Stimulated activated CD8-positive, alpha-beta memory T cell treated with anti-CD3 and anti-CD28 coated beads, Interleukin-7, amount 100 ng/mL, for 1 hour (primary cell): ENCODE results near the gene CAMTA1.

Experiments used
- DNase-seq, 2 donors: peaks; one replicate each; pipeline ENCODE4 v3.0.0-alpha.2; 2020; ENCODE audit warnings: low read depth in 2 of 2

The CAMTA1 gene

DNA sequence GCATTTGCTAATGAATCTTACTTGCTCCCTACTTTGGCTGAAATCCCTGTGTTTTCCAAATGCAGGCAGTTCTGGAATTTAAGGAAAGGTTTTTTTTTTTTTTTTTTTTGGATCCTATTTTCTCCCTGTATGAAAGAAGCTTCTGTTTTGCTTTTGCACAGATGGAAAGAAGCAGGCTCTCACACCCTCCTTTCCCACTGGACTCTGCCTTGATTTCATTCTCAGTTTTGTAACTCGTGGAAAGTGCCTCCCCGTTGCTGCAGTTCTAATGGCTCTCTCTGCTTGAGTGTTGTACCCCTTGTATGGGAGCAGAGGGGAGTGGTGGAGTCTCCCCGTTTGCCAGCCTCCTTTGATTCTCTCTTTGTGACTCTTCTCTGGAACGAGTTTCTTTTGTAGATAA lies 291.9 kb downstream of the CAMTA1 start:
- no peak for DNase-seq

DNA sequence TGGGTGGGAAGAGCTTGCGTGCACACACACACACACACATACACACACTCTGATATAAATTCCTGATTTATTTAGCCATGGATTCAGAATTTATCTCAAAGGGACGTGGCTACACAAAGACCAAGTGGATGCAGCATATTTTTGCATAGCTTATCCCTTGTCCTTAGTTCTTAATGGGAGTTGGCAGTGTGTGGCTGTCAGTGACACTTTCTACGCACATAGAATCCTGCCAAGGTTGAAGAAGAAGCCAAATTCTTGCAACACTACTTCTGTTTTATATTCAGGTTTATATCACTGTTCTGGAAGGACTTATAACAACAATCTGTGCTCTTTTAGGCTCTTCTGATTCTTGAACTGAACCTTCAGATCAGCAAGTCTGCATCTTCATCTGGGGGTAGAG lies 292.7 kb downstream of the CAMTA1 start:
- DNase-seq = no peak

DNA sequence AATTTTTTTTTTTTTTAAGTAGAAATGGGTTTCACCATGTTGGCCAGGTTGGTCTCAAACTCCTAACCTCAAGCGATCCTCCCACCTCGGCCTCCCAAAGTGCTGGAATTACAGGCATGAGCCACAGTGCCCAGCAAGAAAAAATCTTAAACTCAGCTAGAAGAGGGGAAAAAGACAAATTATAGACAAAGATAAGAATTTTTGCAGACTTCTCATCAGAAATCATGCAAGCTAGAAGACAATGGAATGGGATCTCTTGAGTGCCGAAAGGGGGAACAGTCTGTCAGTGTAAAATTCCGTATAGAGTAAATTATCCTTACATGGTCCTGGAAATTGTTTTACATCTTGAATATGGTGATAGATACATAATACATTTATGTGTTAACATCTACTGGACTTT lies 294.4 kb downstream of the CAMTA1 start:
- no peak for DNase-seq

DNA sequence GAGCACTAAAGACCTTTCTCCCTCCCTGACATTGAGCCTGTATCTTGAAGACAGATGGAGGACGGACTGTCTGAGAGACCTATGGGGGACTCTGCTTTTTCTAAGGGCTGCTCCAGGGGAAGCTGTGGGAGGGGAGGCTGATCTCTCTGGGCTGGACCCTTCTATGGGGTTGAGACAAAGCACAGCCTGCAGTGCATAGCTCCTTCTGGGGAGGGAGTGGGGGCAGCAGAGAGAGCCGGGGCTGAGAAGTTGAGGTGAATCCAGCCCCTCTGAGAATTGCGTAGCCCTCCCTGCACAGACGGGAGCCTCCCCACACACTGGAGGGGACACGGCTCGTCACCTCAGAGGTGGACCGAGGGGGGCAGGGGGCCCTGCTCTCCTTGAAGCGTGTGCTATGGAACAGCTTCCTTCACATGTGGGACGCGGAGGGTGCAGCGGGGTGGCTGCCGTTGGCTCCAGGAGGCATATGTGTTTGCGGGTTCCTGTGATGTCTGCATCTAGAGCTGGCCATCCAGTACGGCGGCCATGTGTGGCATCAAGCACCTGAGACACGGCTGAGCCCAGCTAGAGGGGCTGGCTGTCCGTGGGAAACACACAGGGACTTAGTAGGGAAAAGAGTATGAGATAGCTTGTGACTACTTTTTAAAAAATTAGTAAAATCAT lies 299.1 kb downstream of the CAMTA1 start:
- DNase-seq = no peak

DNA sequence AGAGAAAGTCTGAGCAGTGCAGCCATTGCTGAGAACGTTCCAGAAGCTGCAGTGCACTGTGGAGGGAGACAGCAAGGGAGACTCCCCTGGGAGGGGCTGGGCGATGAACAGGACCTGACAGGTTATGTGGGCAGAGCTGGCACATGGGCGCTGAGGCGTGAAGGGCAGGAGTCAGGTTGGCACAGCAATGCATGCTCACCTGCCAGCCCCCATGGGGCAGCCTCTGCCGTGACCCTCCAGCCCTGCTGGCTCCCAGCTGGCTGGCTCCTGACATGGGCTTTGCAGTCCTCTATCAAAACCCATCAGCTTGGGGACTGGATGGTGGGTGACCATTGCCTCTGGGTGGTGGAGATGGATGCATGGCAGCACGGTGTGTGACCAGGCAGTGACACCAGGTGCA lies 300.3 kb downstream of the CAMTA1 start:
- DNase-seq = no peak

DNA sequence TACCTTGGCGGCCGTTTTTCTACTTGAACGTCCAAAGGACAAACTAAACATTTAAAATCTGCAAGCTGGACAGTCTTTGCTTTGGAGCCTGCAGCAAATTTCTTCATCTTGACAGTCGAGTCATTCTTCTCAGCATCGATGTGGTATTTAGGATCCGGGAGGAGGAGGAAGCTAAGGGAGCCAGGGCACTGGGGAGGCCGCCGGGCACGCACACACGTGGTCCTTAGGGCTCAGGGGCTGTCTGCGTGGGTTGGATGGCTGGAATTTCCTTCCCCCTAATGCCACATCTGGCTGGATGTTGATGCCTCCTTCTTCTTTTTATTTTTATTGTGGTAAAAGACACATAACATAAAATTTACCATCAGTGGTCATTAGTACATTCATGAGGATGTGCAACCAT lies 300.9 kb downstream of the CAMTA1 start:
- no peak for DNase-seq

DNA sequence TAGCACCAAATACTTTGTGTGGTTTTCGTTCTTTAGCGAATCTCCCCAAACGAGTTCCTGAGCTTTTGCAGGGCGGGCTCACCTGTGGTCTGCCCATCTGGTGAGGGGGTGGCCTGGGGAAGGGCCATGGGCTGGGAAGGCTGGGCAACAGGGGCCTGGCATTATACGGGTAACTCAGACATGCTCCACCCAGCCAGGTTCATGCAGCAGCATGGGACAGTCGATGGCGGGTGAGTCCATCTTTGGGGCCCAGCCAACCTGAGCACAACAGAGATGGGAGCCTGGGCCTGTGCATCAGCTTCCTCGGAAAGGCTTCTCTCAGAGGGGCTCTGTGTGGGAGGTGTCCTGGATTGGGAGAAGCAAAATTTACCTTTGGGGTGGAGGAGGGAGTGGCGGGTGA lies 302.6 kb downstream of the CAMTA1 start:
- no peak for DNase-seq

DNA sequence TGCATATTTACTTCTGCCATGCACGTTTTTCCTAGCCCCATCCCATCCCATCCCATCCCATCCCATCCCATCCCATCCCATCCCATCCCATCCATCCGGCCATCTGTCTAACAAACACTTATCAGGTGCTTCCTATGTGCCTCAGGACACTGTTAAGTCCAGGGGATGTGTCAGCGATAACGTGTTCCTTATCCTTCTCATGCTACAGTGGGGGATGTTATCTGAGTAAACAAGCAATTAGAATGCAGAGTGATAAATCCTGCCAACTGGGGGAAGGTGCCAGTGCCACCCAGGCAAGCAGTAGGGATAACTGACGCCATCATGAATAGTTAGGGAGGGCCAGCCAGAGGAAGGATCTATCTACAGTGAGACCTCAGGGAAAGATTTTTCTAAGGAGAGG lies 304.2 kb downstream of the CAMTA1 start:
- DNase-seq = no peak

DNA sequence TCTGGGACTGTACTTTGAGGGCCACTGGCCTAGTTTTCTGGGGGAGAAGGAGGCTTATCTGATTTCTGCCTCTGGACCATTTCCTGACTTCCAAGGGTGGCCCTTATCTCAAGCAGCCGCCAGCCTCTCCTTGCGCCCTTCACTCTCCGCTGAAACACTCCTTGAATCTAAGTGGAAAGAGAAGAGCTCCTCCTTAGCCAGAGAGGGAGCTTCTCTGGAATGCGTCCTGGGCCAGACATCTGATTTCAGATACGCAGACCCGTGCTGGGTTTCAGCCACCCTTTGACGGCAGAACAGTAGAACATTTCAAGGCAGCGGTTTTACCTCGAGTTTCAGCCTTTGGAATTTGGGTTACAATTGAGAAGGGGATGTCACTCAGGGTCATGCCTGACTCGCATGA lies 308.0 kb downstream of the CAMTA1 start:
- no peak for DNase-seq

DNA sequence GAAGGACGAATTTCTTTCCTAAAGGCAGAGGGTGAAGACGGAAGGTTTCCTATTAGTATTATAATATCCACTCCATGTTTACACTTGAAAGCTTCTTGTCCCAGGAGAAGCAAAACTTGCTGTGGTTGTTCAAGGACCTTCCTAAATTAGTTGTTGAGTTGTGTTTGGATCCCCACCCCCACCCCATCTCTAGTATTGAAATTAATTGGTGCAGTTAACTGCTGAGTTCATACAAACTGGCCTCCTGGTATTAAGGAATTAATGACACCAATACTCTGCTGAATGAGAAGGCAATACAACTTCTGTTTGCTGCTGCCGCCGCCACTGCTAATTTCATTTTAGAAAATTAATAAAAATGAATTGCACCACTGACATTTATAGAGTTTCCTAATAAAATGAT lies 308.8 kb downstream of the CAMTA1 start:
- DNase-seq = no peak

DNA sequence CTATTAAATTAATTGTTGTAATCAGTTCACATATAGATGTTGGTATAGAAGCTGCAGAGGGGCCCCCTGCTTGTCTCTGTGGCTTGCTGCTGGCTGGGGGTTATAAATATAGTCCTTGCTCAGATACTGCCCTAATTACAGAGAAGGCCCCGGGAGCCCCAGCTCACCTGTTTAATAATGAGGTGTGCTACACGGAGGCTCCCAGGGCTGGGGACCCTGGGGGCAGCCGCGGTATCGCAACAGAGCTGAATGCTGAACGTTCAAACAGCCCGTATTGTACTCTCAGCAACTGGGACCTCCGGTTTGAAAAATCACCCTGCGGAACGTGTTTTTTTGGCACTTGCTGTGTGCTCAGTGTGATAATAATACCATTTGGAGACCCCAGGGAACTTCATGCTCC lies 309.3 kb downstream of the CAMTA1 start:
- no peak for DNase-seq

DNA sequence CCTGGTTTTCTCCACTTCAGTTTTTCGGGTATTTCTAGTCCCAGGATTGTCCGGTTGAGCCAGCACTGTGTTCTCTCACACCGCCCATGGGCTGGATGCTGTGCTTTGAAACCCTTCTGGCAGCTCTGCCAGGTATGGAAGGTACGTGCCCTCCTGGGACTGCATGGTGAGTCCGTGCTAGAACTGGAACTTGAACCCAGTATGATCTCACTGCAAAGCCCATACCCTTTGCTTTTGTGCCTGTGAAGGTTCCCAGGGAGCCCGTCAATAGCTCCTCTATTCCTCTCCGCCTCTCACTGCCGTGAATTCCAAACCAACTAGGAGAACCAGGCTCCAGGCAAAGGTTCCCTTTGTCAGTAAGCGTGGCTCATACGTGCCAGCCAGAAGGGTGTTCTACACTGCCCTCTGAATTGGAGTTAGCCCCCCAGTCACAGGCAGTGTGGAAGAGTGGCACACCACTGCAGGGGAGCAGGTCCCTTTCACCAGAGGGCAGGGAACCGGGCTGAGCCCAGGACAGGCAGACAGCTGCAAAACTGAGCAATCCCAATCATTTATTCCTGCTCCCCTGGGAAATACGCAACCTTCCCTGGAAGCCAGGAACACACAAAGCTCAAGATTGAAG lies 310.2 kb downstream of the CAMTA1 start:
- no peak for DNase-seq

DNA sequence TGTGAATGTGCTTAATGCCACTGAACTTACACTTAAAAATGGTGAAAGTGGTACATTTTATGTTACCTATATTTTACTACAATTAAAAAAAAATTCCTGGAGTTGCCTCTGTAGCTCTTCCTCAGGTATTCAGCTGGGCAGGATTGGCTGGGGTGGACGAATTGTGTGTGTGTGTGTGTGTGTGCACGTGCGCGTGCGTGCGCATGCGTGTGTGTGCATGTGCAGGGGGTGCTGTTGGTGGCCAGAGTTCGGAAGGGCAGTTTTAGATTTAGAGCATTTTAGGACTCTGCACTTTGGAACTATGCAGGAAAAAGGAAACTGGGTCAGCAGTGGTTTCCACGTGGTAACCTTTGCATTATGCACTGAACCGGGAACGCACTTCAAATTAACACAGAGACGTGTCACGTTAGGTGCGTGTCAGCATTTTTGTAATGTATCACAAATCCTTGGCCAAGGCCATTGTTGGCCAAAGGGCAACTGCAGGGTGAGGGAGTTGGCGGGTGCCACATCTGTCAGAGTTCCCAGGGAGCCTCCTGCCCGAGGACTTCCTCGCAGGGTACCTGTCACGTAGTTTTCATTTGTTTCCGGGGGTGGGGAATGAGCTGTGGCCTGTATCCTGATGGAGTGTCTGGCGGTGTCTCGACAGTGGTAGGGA lies 312.8 kb downstream of the CAMTA1 start:
- DNase-seq = no peak

DNA sequence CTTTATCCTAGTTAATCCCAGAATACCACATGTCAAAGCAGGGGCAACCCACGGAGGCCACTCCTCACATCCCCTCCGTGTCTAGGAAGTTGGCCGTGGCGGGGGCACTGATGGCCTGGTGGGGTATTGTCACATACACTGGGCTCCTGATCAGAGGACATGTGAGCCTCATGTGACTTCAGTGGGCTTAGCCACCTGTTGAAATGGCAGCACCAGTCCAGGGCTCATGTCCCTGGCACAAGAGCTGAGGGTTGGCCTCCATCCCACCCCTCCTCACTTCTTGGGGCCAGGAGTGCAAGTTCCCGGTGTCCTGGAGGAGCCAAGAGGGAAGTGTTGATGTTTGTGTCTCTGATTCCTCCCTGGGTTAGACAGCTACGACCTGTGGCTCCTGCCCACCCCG lies 313.4 kb downstream of the CAMTA1 start:
- DNase-seq = no peak

DNA sequence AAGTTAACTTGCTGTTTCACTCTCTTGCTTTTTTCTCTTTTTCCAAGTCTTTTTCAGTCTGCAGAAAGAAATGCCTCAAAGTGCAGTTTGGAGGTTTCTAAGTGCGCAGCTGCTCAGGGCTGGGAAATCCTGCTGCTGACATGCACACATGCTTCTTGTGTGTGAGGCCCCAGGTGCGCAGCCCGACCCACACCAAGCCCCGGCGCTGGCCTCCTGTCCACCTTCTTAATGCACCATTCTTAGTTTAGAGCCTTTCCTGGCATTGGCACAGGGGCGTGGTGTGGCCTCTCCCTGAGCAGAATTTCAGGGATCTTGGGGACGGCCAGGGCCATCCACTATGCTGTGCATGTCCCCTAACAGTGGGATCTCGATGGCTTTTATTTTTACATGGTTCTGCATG lies 315.2 kb downstream of the CAMTA1 start:
- DNase-seq = no peak

DNA sequence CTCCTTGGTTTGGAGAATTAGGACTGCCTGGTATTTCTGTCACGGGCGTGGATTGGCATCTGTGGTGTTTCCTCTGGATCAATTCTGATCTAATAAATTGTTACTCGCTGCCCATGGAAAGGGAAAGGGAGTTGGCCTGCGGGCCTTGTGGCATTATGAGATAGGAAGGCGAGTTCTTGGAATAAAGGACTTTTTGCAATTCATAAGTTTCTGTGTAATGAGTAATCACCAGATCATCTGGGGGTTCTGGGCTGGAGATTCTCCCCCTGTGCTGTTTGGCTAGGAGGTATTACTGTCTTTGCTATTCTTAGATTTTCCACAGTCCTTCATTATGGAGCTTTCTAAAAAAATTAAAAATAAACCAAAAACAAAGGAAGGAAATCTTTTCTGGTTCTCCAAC lies 315.9 kb downstream of the CAMTA1 start:
- no peak for DNase-seq

DNA sequence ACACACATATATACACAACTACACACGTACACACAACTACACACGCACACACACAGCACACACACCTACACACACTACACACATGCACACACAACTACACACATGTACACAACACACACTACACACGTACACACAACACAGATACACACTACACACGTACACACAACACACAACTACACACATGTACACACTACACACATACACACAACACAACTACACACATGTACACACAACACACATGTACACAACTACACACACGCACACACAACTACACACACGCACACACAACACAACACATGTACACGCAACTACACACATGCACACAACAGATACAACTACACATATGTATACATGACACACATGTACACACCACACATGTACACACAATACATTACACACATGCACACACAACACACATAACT lies 318.1 kb downstream of the CAMTA1 start:
- DNase-seq = no peak

DNA sequence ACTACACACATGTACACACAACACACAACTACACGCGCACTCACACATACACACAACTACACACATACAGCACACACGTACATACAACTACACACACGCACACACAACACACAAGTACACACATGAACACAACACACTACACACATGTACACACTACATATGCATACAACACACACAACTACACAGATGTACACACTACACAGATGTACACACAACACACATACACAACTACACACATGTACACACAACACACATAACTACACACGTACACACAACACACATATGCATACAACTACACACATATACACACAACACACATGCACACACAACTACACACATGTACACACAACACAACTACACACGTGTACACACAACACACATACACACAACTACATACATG lies 318.6 kb downstream of the CAMTA1 start:
- DNase-seq = no peak

DNA sequence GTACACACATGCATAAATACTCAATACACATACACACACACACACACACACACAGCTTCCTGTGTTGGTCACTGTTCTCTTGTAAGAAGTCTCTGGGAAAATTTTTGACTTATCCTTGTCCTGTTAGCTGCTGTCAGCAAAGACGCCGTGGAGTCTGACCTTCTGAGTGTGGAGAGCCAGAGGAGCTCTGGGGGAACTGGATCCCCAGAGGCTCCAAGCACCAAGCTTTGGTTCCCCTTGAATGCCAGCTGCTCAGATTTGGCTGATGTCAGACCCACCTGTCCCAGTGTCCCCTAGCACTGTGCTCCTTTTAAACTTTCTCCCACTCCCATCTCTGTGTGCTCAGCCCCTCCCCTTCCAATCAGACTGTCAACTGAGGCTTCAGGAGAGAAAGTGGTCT lies 319.1 kb downstream of the CAMTA1 start:
- DNase-seq = no peak

DNA sequence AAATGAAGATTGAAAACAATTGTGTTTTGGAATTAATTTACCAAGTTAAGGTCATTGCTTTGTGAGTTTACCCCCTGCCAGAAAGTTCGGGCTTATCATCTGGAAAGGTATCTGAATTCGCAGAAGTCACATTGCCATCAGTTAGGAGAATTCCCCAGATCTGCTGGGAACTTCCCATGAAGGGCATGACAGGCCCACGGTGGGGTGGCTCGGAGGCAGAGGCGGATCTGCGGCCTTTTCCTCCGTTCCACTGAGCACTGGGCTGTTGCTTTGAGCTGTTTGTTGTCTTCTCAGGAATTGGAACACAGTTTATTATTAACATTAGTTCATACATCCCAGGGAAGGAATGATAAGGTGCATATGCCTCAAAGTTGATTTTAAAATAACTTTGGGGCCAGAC lies 320.0 kb downstream of the CAMTA1 start:
- no peak for DNase-seq

DNA sequence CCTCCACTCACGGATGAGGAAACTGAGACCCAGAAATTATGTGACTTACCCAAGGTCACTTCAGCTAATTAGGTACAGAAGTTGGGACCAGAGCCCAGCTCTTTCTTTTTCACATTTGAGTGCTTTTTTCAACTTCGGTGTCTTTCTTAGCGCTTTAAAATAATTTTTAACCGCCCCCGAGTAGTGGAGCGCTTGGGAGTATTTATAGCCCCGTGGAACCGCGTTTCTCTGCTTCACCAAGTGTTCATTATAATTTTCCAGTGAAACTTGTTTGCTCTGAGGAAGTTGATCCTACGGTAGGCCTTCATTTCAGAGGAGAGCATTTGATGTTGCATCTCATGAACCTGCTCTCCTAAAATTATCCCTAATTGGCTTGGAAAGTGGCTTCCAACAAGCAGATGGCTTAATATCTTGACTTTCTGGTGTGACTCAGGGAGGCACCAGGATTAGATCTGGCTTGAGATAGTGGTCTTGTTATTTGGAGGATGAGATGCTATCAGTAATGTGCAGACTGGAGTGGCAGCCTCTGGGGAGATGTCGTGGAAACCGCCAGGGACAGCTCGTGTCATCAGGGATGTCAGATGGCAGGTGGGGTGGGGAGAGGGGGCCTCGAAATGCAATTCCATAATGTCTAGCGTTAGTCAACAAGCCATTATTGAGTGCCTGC lies 321.3 kb downstream of the CAMTA1 start:
- DNase-seq = no peak

DNA sequence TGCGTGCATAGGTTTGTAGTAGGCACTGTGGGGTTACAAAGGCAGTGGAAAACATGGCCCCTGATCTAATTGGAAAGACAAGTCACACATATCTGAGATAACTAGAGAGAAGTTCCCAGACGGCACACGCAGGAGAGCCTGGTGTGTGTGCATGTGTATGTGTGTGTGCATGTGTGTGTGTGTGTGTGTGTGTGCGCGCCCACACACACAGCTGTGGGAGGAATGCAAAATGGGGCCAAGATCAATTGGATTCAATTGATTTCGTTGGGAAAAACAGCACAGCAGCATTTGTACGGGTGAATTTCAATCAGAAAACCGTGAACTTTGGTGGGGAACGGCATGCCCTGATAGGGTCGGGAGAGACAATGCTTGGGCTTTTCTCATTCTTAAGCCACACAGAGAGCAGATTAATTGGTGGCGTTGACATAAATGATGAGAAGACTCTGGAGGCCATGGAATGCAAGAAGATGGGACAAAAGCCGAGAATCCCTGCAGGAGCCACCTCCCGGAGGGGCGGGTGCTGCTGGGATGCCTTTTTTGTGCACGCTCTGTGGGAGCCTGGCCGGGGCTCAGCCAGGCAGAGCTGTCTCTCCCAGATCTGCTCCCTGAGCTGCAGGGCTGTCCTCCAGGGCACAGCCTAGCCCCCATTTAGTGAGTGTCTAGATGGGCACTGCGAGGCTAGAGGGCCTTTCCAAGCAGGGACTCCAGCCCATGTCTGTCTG lies 322.0 kb downstream of the CAMTA1 start:
- DNase-seq = no peak
